ENCODE results near the gene NRIP2. TPM values are rescaled to one million over a fixed set of nuclear protein-coding genes. Genes with fewer than 3 reads are reported as not detected.

Gene NRIP2
- total RNA-seq, 1 donor from 2014 or later: 0.15 TPM

DNA sequence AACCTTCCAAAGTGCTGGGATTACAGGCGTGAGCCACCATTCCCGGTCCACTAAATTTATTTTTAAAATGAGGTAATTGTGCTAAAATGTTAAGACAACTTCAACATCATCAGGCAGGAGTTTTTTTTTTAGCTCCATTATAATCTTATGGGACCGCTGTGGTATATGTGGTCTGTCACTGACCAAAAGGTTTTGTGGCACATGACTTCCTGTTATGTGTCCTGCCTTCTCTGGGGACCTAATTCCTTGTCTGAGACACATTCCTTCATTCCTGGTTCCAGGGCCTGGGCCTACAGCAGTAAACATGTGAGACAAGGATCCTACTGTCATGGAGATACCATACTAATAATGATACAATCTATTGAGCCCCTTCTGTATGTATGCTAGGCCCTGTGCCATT lies 17.1 kb upstream of the NRIP2 start:
- ATAC-seq (no peak), DNase-seq (ENCODE audit: low spot score) (no peak)

DNA sequence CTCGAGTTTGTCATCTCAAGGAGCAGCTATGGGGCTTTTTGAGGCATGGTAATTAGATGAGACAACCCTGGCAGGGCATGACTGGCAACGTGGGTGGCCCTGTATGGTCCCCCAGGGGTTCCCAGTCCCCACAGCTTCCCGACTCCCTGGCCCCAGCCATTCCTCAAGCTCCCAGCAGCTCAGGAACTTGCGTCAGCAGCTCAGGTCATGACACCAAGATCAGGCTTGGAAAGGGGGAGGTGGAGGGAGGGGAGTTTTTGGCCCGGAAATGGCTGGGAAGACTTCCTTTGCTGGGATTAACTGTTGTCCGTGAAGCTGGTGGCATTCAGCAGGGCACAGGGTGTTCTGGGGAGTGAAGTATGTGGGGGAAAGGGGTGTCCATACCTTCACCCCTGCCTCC lies 10.4 kb upstream of the NRIP2 start:
- ATAC-seq: peak; percentile 31
- DNase-seq (ENCODE audit: low spot score): no peak

DNA sequence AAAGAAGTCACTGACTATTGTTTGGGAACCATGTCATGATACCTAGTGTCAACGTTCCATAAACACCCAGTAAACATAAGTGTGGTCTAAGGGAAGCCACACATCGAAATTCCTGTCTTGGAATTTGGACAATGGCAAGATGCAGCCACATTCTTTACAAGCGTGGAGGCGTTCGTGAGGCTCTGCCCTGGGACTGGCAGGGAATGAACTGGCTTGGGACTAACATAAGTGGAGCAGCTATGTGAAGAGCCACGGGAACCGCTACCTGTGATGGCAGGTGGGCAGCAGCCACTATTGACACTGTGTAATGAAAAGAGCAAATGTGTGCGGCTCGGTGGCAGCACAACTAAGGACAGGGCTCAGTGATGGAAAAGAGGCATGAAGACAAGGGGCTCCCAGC lies 10.0 kb upstream of the NRIP2 start:
- DNase-seq (ENCODE audit: low spot score): no peak
- no peak for ATAC-seq

DNA sequence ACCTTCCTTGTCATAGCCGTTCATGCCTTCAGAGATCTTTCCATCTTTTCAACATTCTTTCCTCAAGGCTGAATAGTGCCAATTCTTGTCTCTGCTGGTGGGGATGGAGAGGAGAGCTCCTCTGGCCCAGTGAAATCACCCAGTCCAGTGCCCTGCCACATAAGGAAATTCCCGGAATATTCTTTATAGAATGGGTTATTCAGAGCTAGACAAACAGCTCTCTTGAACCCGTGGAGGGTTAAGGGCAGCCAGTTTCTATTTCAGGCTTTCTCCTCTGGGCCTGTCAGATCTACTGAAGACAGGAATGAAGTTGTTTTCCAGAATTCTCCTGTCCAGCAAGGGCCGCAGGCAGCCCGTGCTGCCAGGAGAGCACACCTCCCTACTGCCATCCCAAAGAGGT lies 8.1 kb upstream of the NRIP2 start:
- DNase-seq (ENCODE audit: low spot score) (no peak), ATAC-seq (no peak)

DNA sequence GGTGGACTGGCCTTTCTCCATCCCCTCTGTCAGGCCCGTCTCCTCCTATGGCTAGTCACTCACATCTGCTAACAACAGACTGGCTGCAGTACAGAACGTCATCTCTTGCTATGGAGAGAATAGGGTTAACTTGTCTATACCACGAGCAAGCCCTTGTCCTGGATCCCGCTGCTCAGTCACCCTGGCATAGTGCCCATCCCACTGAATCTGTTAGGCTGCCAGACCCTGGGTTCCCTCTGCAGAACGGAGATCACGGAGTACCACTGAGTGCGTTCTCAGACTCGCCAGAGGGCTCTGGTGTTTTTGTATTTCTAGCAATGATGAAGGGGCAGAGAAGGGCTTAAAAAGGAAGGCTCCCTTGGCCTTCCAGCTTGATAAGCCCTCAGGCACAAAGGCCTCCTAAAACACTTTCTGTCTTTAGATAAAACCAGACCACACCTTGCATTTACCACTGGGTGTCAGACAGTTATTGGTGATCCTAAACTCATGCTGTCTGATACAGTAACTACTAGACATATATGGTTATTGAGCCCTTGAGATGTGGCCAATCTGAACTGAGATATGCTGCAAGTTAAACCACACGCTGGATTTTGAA lies 6.3 kb upstream of the NRIP2 start:
- ATAC-seq (no peak), DNase-seq (ENCODE audit: low spot score) (no peak)

DNA sequence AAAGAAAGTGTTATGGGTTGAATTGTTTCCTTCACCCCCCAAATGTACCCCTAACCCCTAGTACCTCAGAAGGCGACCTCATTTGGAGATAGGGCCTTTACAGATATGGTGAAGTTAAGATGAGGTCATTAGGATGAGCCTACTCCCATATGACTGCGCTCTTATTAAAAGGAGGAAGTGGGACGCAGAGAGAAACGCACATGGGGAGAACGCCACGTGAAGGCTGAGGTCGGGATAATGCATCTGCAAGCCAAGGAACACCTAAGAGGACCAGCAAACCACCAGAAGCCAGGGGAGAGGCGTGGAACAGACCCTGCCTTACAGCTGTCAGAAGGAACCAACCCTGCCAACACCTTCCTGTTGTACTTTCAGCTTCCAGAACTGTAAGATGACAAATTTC lies 1.7 kb upstream of the NRIP2 start:
- DNase-seq (ENCODE audit: low spot score): no peak
- ATAC-seq: no peak

DNA sequence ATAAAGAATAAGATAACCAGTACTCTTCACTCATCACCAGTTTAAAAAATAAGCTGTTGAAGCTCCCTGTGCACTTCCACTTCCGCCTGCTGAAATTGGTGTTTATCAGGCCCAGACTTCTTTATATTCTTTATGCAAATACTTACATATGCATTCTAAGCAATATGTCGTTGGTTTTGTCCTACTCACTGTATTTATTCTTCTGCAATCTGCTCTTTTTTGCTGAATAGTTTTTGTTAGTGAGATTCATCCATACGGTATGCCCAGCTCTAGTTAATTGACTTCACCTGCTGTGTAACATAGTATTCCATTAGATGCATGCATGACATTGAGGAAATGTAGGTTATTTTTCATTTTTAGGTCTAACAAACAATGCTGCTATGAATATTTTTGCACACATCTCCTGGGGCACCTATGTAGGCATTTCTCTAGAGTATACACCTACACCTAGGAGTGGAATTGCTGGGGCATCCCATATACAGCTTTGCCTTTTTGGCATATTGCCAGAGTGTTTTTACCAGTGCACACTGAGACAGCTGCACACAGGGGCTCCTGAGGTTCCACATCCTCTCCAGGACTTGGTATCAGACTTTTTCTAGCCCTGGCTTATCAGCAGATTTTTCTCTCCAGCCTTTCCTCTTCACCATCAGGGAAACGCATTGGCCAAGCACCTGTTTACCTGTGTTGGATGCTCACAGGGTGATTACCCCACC lies 1.0 kb upstream of the NRIP2 start:
- ATAC-seq: no peak
- DNase-seq (ENCODE audit: low spot score): no peak

DNA sequence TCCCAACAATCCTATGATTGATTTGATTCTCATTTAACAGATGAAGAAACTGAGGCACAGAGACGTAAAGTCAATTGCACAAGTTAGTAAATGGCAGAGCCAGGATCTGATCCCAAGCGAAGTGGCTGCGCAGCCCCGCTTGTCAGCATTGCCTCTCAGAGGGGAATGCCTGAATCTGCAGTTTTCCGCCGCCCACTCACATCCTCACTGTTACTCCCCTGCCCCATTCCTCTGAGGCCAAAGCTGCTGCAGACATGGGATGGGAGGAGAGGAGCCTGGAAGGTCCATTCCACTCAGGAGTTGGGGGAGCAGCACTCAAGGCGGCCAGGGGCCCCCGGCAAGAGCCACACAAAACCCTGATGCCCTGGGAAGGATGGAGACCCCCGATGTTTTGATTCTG lies 1.0 kb downstream of the NRIP2 start:
- no peak for ATAC-seq
- no peak for DNase-seq (ENCODE audit: low spot score)

DNA sequence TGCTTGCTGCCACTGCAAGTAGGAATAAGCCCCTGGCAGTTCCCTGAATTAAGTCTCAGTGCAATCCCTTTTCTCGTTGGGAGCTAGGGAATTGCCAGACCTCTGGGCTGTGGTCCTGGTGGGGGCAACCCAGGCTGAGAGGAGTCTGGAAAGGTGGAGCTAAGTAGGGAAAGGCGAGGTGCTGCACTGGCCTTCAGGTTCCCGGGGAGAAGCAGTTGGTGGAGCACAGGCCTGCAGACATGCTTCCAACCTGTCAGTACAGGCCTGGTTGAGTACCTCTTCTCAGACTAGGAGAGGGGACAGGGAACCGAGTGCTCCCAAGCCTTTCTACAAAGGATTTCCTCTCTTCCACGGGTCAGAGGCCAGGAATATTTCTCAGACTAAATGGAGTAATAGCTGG lies 1.5 kb downstream of the NRIP2 start:
- no peak for DNase-seq (ENCODE audit: low spot score)
- ATAC-seq: no peak

DNA sequence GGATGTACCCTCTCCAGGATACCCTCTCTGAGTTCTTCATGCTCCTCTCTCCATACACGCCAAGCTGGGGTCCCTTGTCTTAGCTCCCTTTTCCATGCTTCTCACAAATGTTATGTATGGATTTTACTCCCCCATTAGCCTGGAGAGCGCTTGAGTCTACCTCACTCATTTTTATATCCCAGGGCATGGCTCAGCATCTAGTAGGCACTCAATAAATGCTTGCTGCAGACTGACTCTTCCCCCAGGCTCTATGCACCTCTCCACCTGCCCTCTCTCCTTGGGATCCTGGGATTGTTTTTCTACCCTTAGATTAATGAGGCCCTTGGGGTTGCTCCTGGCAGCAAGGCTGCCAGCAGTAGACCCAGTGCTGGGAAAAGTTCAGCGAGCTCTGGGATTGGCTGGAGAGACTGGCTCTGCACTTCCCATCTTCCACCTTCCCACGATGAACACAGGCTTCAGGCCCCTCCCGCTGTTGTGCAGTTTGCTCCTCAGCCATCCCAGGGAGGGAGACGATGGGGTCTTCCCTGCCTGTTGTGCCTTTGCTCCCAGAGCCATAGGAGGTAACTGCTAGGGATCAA lies 2.2 kb downstream of the NRIP2 start:
- no peak for DNase-seq (ENCODE audit: low spot score)
- no peak for ATAC-seq

DNA sequence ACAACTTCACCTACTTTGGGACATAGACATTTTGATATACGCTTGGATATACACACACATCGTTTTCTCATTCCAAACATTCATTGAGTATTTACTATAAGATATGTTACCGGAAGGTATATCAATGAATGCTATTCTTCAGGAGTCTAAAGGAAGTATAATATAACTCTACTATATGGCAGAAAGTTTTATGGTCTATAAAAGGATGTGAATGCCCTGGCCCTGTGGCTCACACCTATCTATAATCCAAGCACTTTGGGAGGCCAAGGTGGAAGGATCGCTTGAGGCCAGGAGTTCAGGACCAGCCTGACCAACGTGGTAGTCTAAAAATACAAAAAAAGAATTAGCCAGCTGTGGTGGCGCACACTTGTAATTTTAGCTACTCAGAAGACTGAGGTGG lies 5.6 kb downstream of the NRIP2 start:
- no peak for ATAC-seq

DNA sequence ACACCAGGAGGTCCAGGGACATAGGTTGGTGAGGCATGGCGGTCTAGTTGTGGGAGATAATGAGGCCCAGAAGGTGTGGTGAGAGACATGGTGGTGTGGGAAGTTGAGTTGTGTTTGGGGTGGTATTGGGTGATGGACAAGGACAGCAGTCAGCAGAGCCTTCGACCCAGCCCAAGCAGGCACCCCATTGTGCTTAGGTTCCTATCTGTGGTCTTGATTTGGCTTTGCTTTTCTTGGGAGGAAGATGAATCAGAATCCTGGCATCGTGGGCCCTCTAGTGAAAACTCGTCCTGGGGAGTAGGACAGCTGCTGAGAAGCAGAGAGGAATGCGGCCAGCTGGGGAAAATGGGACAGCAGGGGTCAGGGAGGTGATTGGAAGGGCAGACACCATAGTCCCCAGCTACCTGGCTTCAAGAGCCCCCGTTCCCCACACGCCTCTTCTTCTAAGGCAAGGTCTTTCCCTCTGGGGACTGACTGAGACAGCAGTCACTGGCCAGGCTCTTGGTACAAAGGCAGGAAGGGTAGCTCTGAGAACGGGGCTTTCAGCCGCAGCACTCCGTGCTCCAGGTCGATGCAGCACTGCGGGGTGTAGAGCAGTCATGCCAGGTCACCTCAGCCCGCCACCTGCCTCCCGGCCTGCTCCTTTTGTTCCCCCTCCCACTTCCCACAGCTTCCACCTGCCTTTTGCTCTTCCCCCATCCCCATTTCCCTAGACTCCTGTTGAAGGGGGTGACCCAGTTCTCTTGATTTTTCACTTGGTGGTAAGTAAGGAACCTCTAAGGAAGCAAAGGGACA lies 7.9 kb downstream of the NRIP2 start:
- DNase-seq (ENCODE audit: low spot score): no peak
- no peak for ATAC-seq

More for the DNA sequence above, 5.6 kb downstream of the NRIP2 start:
- no peak for DNase-seq (ENCODE audit: low spot score)

DNA sequence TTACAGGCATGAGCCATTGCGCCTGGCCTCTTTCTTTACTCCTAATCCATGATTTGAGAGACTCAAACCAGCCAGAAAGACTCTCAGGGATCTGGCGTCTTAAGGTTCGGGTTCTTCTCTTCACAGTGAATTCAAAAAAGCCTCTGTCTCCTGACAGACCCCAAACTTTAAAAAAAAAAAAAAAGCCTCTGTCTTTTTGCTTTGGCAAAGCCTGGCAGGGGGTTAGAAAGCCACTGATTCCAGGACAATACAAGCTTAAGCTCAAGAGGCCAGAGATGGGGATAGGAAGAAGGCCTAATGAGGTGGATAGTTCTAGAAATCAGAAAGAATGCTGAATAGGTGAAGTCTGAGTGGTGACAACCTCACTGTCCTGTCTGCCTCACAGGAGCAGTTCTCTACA lies 8.8 kb downstream of the NRIP2 start:
- DNase-seq (ENCODE audit: low spot score) (no peak), ATAC-seq (no peak)

DNA sequence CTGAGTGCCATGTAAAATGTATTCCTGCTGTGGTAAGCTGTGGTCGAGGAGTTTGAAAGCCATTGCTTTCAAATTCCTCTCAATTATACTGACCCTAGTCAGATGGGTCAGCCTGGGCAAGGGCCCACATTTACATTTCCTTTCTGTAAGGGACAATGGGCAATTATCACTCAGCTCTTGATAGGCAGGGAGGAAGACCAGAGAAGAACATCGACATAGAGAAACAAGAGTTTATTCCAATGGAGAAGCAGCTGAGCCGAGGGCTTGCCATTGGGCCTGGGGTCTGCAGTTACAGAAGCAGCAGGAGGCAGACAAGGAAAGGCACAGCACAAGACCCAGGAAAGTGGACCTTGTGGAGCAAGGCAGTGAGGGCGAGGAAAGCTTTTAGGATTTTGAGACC lies 9.7 kb downstream of the NRIP2 start:
- ATAC-seq: no peak
- DNase-seq (ENCODE audit: low spot score): no peak

DNA sequence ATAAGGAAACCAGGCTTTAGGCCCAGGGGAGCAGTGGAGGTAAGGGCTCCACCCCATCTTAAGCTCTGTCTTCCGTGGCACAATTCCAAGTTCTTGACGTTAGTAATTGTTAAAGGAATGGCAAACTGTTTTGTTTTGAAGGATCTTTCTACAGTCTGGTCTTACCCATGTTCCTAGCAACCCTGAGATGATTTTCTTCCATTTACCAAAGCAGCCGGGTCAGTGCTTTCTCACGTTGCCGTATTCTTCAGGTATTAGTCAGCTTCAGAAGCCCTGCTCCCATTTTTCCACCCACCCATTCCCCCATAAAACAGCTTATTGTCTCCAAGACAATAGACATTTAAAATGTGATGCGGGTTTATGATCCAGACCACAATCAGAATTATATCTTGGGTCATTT lies 10.3 kb downstream of the NRIP2 start:
- no peak for ATAC-seq
- no peak for DNase-seq (ENCODE audit: low spot score)

DNA sequence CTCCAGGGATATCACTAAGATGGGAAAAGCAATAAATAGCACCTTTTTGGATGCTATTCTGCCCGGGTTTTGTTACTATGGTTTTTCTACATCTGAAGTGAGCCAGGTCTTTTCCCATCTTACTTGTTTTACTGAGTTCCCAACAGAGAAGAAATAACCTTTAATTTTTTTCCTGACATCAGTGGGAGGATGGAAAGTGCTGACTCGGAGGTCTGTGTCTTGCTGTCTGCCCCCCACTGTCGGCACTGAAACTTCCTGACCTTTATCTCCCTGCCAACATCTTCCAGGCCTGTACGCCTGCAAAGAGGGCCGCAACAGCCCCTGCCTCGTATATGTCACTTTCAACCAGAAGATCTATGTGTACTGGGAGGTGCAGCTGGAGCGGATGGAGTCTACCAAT lies 11.4 kb downstream of the NRIP2 start:
- ATAC-seq (no peak), DNase-seq (ENCODE audit: low spot score) (no peak)

DNA sequence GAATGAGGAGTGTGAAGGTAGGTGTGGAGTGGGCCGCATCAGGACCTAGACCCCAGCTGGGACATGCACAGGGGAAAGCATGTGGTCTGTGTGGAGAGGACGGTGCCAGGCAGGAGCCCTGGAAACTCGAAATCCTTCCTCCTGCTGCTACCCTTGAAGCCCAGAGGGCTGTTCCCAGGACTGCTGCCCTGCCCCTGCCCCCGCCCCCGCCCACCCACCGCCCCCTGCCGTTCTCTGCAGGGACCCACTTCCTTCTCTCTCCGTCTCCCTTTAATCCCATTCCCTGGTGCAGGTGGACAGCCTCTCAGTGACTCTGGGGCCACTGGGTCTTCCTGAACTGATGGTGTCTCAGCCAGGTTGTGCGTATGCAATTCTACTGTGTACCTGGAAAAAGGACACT lies 14.4 kb downstream of the NRIP2 start:
- ATAC-seq: no peak
- DNase-seq (ENCODE audit: low spot score): no peak

DNA sequence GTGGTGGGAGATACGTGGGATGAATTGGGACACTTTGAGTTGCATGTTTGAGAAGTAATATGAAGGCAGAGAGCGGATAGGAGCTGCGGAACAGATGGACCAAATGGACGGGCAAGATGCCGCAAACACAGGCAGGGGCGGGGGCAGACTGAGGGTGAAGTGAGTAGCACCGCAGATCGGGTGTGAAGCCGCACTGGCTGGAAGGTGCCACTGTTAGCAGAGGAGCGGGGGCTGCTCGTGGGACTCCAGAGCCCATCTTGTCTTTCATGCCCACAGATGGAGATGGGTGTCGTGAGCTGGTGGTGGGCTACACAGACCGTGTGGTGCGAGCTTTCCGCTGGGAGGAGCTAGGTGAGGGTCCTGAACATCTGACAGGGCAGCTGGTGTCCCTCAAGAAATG lies 15.0 kb downstream of the NRIP2 start:
- DNase-seq (ENCODE audit: low spot score): no peak
- ATAC-seq: no peak

DNA sequence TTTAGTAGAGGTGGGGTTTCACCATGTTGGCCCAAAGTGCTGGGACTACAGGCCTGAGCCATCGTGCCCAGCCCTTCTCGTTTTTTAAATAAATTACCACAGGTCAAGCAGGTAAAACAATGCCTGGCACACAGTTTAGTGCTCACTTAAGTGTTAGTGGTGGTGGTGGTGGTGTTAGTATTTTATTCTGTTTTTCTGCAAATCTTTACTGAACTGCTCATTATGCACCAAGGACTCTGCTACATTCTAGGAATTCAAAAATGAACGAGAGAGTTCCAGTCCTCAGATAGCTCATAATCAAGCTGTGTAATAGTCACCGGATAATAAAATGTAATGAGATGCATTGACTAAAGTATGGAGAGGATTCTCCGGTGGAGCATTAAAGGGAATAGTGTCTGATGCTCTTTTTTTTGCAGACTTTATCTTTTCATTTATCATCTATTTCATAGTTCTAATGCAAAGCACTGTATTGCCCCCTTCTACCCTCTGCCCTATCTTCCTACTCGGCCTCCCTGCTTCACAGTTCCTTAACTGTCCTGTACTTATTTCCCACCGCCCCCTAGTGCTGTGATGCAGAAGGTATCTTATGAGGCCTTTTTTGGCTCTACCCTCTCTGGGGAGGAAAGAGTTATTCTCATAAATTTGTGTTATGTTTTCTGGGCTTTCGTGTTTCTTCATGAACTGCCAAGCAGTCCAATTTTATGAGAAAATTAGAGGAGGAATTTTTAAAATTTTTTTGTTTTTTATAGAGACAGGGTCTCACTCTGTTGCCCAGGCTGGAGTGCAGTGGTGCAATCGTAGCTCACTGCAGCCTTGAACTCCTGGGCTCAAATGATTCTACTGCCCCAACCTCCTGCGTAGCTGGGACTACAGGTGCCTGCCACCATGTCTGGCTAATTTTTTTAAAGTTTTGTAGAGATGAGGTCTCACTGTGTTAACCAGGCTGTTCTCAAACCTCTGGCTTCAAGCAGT lies 21.3 kb downstream of the NRIP2 start:
- no peak for DNase-seq (ENCODE audit: low spot score)

DNA sequence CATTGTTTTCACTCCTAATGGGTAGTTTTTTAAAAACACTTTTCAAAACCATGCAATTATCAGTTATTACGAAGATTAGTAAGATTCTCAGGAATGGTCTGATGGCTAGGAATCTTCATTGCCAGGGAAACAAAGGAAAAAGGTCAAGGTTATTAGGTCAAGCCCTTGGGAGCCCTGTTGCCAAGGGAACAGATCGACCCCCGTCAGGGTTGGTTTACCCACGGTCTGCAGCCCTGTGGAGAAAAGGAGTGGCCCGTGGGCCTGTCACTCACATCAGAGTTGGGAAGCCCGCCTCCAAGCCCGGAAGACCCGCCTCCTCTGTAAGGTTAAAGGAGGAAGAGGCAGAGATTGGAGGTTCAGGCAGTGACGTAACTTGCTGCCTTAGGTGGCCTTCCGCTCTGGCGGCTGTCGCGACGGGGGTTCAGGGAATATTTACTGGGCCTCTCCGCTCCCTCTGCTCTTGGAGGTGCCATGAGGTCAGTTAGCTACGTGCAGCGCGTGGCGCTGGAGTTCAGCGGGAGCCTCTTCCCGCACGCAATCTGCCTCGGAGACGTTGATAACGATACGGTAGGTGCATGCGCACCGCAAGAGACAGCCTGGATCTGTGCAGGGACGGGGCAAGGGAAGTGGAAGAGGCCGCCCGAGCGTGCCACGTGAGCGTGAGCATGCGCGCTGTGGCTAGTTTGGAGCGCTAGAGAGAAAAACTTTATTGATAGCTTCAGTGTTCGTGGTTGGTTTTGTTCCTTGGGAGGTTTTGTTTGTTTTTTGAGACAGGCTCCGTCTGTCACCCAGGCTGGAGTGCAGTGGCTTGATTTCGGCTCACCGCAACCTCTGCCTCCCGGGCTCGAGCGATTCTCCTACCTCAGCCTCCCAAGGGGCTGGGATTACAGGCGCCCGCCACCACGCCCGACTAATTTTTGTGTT lies 22.3 kb downstream of the NRIP2 start, which contains the start of gene ITFG2:
Gene ITFG2, plus strand, starts transcription at position 379 of the 924 bp plus-strand sequence. Its CDS starts 93 bp downstream, at position 472.
- ATAC-seq: peak; percentile 95
- DNase-seq (ENCODE audit: low spot score): peak; percentile 98

More for the DNA sequence above, 21.3 kb downstream of the NRIP2 start:
- peak; percentile 47 for ATAC-seq

Measured in left lobe of liver (tissue), 2 donors.